ENCODE measurements around the gene SMO.
"Not testable (repeated sequence)": the region's sequence is repeated elsewhere in the genome, so short reads cannot be mapped to it uniquely, and the experiment has no call there.

SMO gene

GRCh38 chr7:129218514-129219062 lies 30.2 kb downstream of the SMO start:
- Mint-ChIP-seq H3K27me3 (ENCODE audit: low read depth, poor library complexity) (no peaks in the 10 kb centered on the region), H3K36me3 (ENCODE audit: low read depth) (peaks cover 29% of the 10 kb centered on the region), H3K9me3 (peaks cover 28% of the 10 kb centered on the region), H3K4me1 (peaks cover 4% of the 10 kb centered on the region), H3K27ac (no peak overlapping the region), H3K4me3 (no peak overlapping the region)
- DNase-seq, result peak; percentile 87
- peak; percentile 90 for TF ChIP-seq CTCF (IDR thresholded peaks at IDR 0.05)

GRCh38 chr7:129219166-129219565 lies 30.7 kb downstream of the SMO start:
- Mint-ChIP-seq H3K9me3 (peaks cover 25% of the 10 kb centered on the region), H3K36me3 (ENCODE audit: low read depth) (peaks cover 23% of the 10 kb centered on the region)
- H3K4me3 Mint-ChIP-seq; H3K27ac Mint-ChIP-seq; H3K4me1 Mint-ChIP-seq; H3K27me3 Mint-ChIP-seq (ENCODE audit: low read depth, poor library complexity); DNase-seq: not testable (repeated sequence)

DNA sequence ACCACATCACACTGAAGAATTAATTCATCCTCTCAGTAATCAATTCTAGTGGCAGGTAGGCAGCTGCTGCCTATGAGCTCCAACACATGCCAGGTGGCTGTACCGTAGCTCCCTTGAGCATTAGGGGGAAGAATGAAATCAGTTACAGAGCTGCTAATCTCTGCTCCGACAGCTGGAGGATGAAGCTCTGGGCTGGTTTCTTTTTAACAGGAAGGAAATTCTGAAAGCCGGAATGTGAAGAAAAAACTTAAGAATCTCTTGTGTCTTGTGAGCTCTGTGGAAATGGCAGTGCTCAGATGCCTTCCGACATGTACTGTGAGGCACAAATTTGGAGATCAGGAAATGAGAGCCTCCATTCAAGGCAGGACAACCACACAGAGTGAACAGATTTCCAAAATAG lies 33.6 kb downstream of the SMO start:
- Mint-ChIP-seq H3K36me3 (ENCODE audit: low read depth) (peaks cover 8% of the 10 kb centered on the region), H3K9me3 (peaks cover 2% of the 10 kb centered on the region), H3K4me3 (no peak overlapping the region), H3K4me1 (peaks cover 21% of the 10 kb centered on the region), H3K27me3 (ENCODE audit: low read depth, poor library complexity) (peaks cover 13% of the 10 kb centered on the region), H3K27ac (peak overlapping the region; percentile 27)
- no peak for DNase-seq
- no peak for TF ChIP-seq CTCF (IDR thresholded peaks at IDR 0.05)

DNA sequence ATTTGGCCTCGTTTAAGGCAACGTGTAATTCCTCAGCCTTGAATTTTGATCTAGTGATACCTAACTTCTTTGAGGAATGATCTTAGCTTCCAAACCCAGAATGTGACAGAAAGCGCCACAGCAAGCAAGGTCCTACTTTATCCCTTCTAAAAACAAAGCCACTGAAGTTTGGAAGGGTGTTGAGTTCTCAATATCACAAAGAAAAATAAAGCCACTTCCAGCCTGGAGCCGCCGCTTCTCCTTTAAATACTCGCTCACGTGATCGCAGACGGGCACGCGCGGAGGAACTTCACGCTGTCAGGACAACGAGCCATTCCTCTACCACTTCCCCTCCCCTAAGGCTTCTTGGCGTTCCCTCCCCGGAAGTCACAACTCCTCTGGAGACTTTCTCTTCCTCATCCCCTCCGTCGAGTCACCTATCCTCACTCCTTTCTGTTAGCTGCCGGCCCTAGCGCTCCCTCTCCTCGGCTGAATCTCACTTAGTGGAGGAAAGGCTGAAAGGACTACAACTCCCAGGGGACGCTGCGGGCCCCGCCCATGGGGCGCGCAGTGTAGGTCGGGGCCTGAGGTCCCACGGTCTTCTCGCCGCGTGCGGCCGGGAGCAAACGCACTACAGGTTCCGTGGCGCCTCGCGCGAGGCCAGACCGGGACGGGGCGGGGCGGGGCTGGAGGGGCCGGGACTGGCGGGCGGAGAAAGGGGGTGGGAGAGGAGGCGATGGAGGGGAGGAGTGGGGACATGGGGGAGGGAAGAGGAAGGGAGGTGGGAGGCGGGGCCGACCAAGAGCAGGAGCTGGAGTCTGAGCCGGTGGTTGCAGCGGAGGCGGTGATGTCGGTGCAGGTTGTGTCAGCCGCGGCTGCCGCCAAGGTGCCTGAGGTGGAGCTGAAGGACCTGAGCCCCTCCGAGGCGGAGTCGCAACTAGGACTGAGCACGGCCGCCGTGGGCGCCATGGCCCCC lies 36.1 kb downstream of the SMO start, which contains the start of gene AHCYL2:
Gene AHCYL2, plus strand, starts transcription at position 780 of the 955 bp plus-strand sequence.
- no peaks in the 10 kb centered on the region for H3K36me3 Mint-ChIP-seq (ENCODE audit: low read depth)

DNA sequence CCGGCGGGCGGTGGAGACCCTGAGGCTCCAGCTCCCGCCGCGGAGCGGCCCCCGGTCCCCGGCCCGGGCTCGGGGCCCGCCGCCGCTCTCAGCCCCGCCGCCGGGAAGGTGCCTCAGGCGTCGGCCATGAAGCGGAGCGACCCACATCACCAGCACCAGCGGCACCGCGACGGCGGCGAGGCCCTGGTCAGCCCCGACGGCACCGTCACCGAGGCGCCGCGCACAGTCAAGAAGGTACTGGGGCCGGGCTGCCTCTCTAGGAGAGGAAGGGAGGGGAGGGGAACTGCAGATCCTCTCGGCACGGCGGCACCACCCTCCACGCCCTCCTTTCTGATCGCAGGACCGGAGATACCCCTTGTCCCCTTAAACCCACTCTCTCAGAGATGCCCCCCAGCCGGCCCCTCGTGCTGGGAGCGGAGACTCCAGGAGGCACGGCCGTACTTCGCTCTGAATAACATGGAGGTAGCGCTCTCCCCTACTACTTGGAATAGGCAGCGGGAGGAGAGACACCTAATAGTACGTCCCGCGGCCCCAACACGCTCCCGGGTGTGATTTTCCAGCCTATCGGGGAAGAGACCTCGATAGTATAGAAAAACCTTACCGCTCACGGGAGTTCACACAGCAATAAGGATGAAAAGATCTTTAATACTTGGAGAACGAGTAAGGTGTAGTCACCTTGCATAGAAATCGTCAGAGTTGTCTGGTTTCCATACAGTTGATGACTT lies 36.9 kb downstream of the SMO start:
- Mint-ChIP-seq H3K27ac (no peak overlapping the region), H3K36me3 (ENCODE audit: low read depth) (no peaks in the 10 kb centered on the region), H3K27me3 (ENCODE audit: low read depth, poor library complexity) (peaks cover 13% of the 10 kb centered on the region), H3K4me3 (peak overlapping the region; percentile 97), H3K9me3 (no peaks in the 10 kb centered on the region), H3K4me1 (peaks cover 34% of the 10 kb centered on the region)
- TF ChIP-seq CTCF (IDR thresholded peaks at IDR 0.05), result no peak
- DNase-seq, result peak; percentile 69

More for the DNA sequence above, 36.1 kb downstream of the SMO start, which contains the start of gene AHCYL2:
- peaks cover 34% of the 10 kb centered on the region for H3K4me1 Mint-ChIP-seq
- peak; percentile 97 for DNase-seq
- H3K27ac Mint-ChIP-seq, result peak within 1 kb of the TSS; percentile 99
- H3K9me3 Mint-ChIP-seq, result no peaks in the 10 kb centered on the region
- TF ChIP-seq CTCF (IDR thresholded peaks at IDR 0.05), result no peak
- peak within 1 kb of the TSS; percentile 97 for H3K4me3 Mint-ChIP-seq
- H3K27me3 Mint-ChIP-seq (ENCODE audit: low read depth, poor library complexity), result peaks cover 13% of the 10 kb centered on the region
